ENCODE measurements around the gene PLEKHA1.

PLEKHA1 gene

DNA sequence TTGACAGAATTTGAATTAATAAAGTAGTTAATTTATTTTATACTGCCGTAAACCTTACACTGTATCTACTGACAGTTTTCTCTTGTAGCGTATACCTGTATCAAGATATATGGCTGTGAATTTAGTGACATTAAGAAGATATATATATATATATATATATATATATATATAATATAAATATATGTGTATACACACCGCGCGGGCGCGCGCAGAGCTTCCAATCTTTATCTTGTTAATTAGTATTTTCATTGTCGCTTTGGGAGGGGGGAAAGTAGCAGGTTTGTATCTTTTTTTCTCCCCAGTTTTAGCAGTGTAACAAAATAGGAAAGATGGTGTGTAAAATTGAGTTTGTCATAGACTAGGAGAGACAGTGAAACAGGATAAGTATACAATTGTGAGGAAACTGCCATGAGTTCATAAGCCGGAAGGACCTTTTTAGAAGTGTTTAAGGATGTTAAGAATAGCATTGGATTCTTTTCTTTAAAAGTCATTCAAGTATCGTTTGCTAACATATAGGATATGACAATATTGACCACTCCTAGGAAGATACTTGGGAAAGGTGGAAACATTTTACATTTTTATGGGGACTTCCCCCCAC lies 2.0 kb downstream of the PLEKHA1 start:
- no peak for DNase-seq (ENCODE audit: low read depth in 2 of 2)

DNA sequence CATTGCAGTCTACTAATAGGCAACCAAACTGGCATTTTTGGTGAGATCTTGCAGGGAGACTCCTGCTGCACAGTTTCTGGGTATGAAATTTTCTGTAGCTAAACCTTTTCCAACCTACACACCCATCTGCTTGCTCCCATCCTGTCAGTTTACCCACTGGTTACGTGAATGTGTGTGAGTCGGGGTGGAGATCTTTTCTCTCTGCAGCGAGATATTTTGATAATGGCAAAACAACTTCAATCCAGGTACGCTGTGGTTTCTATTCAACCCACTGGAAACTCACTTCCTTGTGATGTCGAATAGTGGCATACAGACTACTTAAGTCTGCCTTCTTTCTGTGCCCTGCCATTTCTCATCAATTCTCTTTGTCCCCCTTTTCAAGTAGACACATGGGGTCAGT lies 4.5 kb downstream of the PLEKHA1 start:
- DNase-seq (ENCODE audit: low read depth in 2 of 2), result no peak

DNA sequence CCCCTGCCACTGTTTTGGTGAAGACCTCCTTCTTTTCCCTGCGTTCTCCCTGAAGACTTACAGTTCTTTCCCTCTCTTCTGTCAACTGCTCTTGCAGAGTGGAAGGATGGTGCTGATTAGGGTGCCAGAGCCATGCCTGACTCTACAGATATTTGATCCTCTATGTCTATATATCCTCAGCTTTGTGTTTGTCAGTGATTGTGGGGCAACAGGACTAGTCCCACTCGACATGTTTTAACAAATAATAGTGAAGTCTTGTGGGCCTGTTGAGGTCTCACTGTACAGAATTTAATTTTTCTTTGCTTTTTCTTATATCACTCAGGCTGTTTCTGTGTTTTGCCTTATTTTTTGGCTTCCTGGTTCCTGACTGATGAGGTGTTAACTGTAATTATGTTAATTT lies 5.0 kb downstream of the PLEKHA1 start:
- no peak for DNase-seq (ENCODE audit: low read depth in 2 of 2)

- DNase-seq (ENCODE audit: low read depth in 2 of 2), result no peak
These were observed 6.2 kb downstream of the PLEKHA1 start for GRCh38 chr10:122380703-122381102.

- no peak for DNase-seq (ENCODE audit: low read depth in 2 of 2)
These were observed 7.2 kb downstream of the PLEKHA1 start for GRCh38 chr10:122381680-122382079.

DNA sequence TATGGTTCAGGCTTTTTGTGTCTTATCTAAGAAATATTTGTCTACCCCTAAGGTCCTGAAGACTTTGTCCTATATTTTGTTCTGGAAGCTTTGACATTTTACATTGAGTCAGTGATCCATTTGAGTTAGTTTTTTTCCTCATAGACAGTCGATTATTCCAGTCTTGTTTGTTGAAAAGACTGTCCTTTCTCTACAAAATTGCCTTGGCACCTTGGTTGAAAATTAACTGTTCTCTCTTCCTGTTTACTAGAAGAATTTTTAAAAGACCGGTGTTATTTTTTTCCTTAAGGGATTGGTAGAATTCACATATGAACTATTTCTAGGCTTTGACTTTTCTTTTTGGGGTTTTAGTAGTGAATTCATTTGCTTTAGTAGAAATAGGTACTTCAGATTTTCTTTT lies 12.0 kb downstream of the PLEKHA1 start:
- DNase-seq (ENCODE audit: low read depth in 2 of 2), result no peak

GRCh38 chr10:122387572-122387971 lies 13.1 kb downstream of the PLEKHA1 start:
- no peak for DNase-seq (ENCODE audit: low read depth in 2 of 2)

DNA sequence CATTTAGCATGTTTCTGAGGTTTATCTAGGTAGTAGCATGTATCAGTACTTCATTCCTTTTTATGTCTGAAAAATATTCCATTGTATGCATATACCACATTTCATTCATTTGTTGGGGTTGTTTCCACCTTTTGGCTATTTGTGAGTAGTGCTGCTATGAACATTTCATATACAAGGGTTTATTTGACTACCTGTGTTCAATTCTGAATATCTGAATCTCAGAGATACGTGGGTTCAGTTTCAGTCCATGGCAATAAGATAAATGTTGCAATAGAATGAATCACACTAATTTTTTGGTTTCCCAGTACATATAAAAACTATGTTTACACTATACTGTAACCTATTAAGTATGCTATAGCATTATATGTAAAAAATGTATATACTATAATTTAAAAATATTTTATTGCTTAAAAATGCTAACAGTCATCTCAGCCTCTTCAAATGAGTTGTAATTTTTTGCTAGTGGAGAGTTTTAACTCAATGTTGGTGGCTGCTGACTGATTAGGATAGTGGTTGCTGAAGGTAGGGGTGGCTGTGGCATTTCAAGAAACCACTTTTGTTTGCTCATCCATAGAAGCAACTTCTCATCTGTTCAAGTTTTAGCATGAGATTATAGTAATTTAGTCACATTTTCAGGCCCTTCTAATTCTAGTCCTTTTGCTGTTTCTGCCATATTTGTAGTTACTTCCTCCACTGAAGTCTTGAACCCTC lies 13.9 kb downstream of the PLEKHA1 start:
- peak in 1 of 2 donors; percentile 11 for DNase-seq (ENCODE audit: low read depth in 2 of 2)

GRCh38 chr10:122390271-122390670 lies 15.8 kb downstream of the PLEKHA1 start:
- DNase-seq (ENCODE audit: low read depth in 2 of 2), result no peak

- DNase-seq (ENCODE audit: low read depth in 2 of 2), result no peak
These were observed 16.2 kb downstream of the PLEKHA1 start for GRCh38 chr10:122390679-122391078.

DNA sequence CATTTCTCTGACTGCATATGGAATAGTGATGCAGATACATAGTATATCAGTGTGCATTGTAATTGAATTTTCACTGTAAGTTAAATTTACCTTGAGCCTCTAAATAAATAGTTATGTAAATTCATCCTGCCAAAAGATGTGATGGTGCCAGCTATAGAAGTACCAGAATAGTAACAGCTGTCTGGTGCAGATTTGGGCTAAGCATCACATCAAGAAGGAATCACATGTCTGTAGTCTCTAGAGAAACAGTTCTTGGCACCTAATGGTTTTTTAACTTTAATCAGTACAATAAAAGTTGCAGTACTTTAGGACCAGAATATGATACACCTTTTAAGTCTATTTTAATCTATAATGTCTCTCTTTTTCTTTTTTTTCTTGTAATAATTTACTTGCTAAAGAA lies 17.4 kb downstream of the PLEKHA1 start:
- DNase-seq (ENCODE audit: low read depth in 2 of 2), result no peak

- no peak for DNase-seq (ENCODE audit: low read depth in 2 of 2)
These were observed 18.3 kb downstream of the PLEKHA1 start for GRCh38 chr10:122392835-122393234.

DNA sequence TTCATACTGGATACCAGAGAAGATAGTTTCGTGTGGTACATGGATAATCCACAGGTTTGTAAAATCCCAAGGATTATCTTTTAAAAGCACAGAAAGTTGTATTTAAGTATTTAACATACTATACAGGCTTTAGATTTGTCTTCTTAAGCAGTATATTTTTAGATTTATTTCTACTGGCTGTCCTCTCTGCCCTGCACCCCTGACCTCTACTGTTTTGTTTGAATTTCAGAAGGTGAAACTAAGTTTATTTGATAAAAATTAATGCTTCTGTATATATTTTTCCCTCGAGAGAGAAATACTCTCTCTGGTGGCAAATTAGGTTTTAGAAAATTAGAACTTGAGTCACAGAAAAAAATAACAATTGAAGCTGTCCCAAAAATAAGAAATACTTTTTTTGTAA lies 18.8 kb downstream of the PLEKHA1 start:
- no peak for DNase-seq (ENCODE audit: low read depth in 2 of 2)

GRCh38 chr10:122402548-122403131 lies 28.1 kb downstream of the PLEKHA1 start:
- no peak for DNase-seq (ENCODE audit: low read depth in 2 of 2)

- DNase-seq (ENCODE audit: low read depth in 2 of 2), result no peak
These were observed 30.1 kb downstream of the PLEKHA1 start for GRCh38 chr10:122404576-122404975.

DNA sequence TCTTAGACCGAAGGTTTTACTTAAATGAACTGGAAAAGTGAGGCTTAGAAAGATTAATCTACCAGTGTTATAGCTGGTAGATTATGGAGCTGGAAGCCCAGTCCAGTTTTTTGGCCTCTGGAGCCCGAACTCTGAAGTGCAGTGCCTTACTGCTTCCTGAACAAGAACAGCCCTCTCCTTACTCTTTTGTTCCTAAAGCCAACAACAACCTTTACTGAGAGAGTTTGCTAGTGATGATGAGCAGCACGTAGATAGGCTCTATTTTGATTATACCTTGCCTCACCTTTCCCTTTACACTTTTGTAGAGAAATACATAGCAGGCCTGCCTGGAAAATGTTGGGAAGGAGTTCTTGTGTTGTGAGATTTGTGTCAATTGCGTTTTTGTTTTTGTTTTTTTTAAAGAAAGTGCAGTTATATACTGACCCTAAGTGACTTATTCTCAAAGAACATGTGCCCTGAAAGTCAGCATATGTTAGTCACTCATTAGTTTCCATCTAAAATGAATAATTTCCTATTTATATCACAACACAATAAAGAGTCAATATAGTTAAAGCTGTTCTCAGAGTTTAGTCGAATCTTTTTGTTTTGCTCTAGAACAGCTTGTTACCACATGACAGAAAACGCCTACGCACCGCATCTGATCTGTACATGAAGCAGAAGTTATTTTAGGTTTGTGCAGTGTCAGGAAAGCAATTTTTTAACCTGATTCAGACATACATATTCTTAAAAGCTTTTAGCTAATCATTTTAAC lies 33.0 kb downstream of the PLEKHA1 start:
- DNase-seq (ENCODE audit: low read depth in 2 of 2), result peak in 1 of 2 donors; percentile 28

GRCh38 chr10:122413327-122413726 lies 38.8 kb downstream of the PLEKHA1 start:
- no peak for DNase-seq (ENCODE audit: low read depth in 2 of 2)

DNA sequence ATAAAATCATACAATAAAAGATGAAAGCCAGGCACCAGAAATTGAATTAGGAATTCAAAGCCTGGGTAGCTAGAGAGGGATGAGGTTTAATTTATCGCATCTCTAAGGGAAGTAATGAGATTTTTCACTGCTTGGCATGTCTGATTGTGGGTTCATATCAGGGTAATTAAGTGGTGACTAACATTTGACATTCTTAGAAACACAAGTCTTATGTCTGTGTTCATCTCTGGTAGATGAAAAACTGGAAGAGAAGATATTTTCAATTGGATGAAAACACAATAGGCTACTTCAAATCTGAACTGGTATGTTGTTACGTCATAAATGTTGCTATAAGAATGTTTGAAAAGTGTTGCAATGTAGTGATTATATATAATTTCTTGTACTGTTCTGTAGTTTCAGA lies 43.2 kb downstream of the PLEKHA1 start:
- DNase-seq (ENCODE audit: low read depth in 2 of 2), result no peak

DNA sequence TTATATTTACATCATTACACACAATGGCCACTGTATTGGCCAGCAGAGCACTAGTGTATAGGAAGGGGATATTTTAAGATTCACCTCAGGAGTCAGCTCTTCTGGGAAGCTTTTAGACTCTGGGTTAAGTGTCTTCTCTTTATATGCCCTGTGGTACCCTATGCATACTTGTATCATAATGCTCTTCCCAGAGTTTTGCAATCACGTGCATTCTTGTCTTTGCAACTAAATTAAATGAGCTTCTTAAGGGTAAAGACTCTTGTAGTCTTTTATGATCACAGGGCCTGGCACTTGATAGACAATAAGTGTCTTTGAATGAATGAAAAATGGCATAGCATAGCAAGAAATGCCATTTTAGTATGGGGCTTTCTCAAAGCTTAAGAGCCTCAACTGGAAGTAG lies 44.5 kb downstream of the PLEKHA1 start:
- DNase-seq (ENCODE audit: low read depth in 2 of 2), result no peak

DNA sequence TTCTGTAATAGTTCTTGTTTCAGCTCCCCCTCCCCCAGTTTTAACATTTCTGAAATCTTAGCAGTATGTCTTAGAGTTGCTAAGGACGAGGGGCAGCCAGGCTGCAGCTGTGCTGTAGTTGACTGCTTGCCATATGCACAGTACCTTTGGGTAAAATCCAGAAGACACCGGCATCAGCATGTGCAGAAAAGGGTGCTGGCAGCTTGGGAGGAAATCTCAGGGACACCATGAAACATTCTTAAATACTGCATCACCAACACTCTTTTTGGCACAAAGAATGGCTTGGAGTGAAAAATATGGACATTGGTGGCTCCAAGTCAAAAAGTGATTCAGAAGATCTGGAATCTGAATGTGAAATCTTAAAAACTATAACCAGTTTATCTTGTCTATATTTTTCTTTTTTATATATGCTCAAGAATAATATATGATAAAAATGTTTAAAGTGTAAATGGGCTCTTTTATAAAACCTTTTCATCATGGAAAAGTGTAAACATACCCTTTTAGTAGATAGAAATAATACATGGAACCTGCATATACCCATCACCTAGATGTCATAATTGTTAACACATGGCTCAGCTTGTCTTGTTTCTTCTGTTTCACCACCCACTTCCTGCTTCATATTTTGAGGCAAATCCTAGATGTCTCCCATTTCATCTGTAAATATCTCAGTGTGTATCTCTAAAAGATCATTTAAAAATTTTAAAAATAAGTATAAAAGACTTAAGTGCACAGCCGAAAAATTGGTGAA lies 45.5 kb downstream of the PLEKHA1 start:
- DNase-seq (ENCODE audit: low read depth in 2 of 2), result no peak

DNA sequence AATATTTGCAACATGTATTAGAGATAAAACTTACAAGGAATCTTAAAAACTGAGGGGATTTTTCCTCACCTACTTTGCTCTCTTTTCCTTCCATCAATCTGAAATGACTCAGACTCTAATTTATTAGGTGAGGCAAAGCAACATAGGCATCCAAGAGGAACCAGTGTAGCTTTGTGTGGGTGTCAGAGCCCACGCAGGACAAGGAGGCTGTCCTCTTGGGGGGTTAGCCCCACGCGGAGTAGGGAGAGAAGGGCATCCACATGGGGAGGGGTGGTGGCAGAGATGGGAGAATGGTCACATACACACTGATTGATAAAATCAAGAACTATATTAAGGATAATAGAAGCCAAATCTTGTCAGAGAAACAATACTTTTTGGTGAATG lies 46.1 kb downstream of the PLEKHA1 start:
- no peak for DNase-seq (ENCODE audit: low read depth in 2 of 2)

- DNase-seq (ENCODE audit: low read depth in 2 of 2), result no peak
These were observed 46.6 kb downstream of the PLEKHA1 start for GRCh38 chr10:122421054-122421625.
